H9 (cell line): ENCODE measurements around the gene FBXL7. TPM values are rescaled to one million over a fixed set of nuclear protein-coding genes. Genes with fewer than 3 reads are reported as not detected.

Experiments
- DNase-seq: peaks from one replicate; pipeline ENCODE4 v3.0.0-alpha.2; 2017
- H2AFZ ChIP-seq: one replicate; pipeline ENCODE4 v1.6.1; 2013; ENCODE audit warnings: mild to moderate bottlenecking, low read length, control low read depth, moderate library complexity
- H2AK5ac ChIP-seq: 2 replicates; pipeline ENCODE4 v1.6.1; 2013; ENCODE audit warnings: low read length, control low read depth, mixed read lengths; ENCODE audit not compliant: insufficient read length
- H2BK120ac ChIP-seq: one replicate; pipeline ENCODE4 v1.6.1; 2013; ENCODE audit warnings: low read depth, mild to moderate bottlenecking, low read length, control low read depth, inconsistent platforms; ENCODE audit not compliant: poor library complexity, severe bottlenecking
- H2BK12ac ChIP-seq: 2 replicates; pipeline ENCODE4 v1.6.1; 2013; ENCODE audit warnings: low read length, control low read depth, mixed read lengths, low read depth; ENCODE audit not compliant: insufficient read length
- H2BK15ac ChIP-seq: 2 replicates; pipeline ENCODE4 v1.6.1; 2013; ENCODE audit warnings: low read depth, low read length, control low read depth
- H2BK20ac ChIP-seq: one replicate; pipeline ENCODE4 v1.6.1; 2013; ENCODE audit warnings: low read depth, mild to moderate bottlenecking, low read length, control low read depth, inconsistent platforms; ENCODE audit not compliant: poor library complexity, severe bottlenecking
- H2BK5ac ChIP-seq: 2 replicates; pipeline ENCODE4 v1.6.1; 2013; ENCODE audit warnings: low read length, control low read depth, mixed read lengths; ENCODE audit not compliant: insufficient read length
- H3K14ac ChIP-seq: 2 replicates; pipeline ENCODE4 v1.6.1; 2013; ENCODE audit warnings: low read length, control low read depth; ENCODE audit not compliant: insufficient read depth
- H3K18ac ChIP-seq: 2 replicates; pipeline ENCODE4 v1.6.1; 2013; ENCODE audit warnings: low read depth, mild to moderate bottlenecking, mixed read lengths, low read length, control low read depth; ENCODE audit not compliant: insufficient read length
- H3K23ac ChIP-seq: 2 replicates; pipeline ENCODE4 v1.6.1; 2013; ENCODE audit warnings: low read length, control low read depth, mixed read lengths, low read depth; ENCODE audit not compliant: insufficient read length
- H3K23me2 ChIP-seq: 2 replicates; pipeline ENCODE4 v1.6.1; 2013; ENCODE audit warnings: low read depth, mild to moderate bottlenecking, mixed read lengths, low read length, control low read depth; ENCODE audit not compliant: insufficient read length, poor library complexity, severe bottlenecking
- H3K27ac ChIP-seq: 2 replicates; pipeline ENCODE4 v1.5.1; 2013; ENCODE audit warnings: low read length, control low read depth, mixed read lengths, low read depth; ENCODE audit not compliant: insufficient read length
- H3K27me3 ChIP-seq: 2 replicates; pipeline ENCODE4 v1.6.1; 2013; ENCODE audit warnings: low read length, control low read depth, inconsistent platforms; ENCODE audit not compliant: insufficient read depth
- H3K4ac ChIP-seq: 2 replicates; pipeline ENCODE4 v1.6.1; 2013; ENCODE audit warnings: low read depth, mild to moderate bottlenecking, control low read depth, inconsistent platforms, low read length, moderate library complexity
- H3K4me1 ChIP-seq: 2 replicates; pipeline ENCODE4 v1.6.1; 2013; ENCODE audit warnings: low read length, control low read depth, inconsistent platforms; ENCODE audit not compliant: insufficient read depth
- H3K4me2 ChIP-seq: 2 replicates; pipeline ENCODE4 v1.6.1; 2013; ENCODE audit warnings: low read length, control low read depth, mixed read lengths; ENCODE audit not compliant: insufficient read length, insufficient read depth
- H3K56ac ChIP-seq: 2 replicates; pipeline ENCODE4 v1.6.1; 2013; ENCODE audit warnings: low read depth, mild to moderate bottlenecking, mixed read lengths, low read length, control low read depth; ENCODE audit not compliant: insufficient read length
- H3K79me1 ChIP-seq: 2 replicates; pipeline ENCODE4 v1.6.1; 2013; ENCODE audit warnings: low read depth, mild to moderate bottlenecking, moderate library complexity, low read length, control low read depth, inconsistent platforms; ENCODE audit not compliant: insufficient read depth, poor library complexity, severe bottlenecking
- H3K79me2 ChIP-seq: 2 replicates; pipeline ENCODE4 v1.6.1; 2013; ENCODE audit warnings: low read length, control low read depth, inconsistent platforms; ENCODE audit not compliant: insufficient read depth
- H3K9ac ChIP-seq: 2 replicates; pipeline ENCODE4 v1.6.1; 2013; ENCODE audit warnings: low read length, control low read depth, mixed read lengths; ENCODE audit not compliant: insufficient read length; ENCODE audit errors: extremely low read depth
- H3K9me3 ChIP-seq: one replicate; pipeline ENCODE4 v1.6.1; 2013; ENCODE audit warnings: low read depth, low read length, inconsistent platforms; ENCODE audit not compliant: control insufficient read depth
- H3T11ph ChIP-seq: one replicate; pipeline ENCODE4 v1.6.1; 2013; ENCODE audit warnings: mild to moderate bottlenecking, low read length, control low read depth, inconsistent platforms
- H4K20me1 ChIP-seq: one replicate; pipeline ENCODE4 v1.6.1; 2013; ENCODE audit not compliant: control insufficient read depth, insufficient read length, insufficient read depth
- H4K5ac ChIP-seq: 2 replicates; pipeline ENCODE4 v1.6.1; 2013; ENCODE audit warnings: low read depth, mild to moderate bottlenecking, mixed read lengths, low read length, control low read depth; ENCODE audit not compliant: insufficient read length
- H4K8ac ChIP-seq: replicated peaks from 2 replicates; pipeline ENCODE4 v1.6.1; 2013; ENCODE audit warnings: low read length, control low read depth, mixed read lengths, low read depth; ENCODE audit not compliant: insufficient read length
- H4K91ac ChIP-seq: 2 replicates; pipeline ENCODE4 v1.6.1; 2013; ENCODE audit warnings: low read depth, mild to moderate bottlenecking, moderate library complexity, mixed read lengths, low read length, control low read depth; ENCODE audit not compliant: insufficient read length
- H3K27ac Mint-ChIP-seq, 3 experiments: 2 replicates in 2 of 3; 3 replicates in 1 of 3; pipeline ENCODE4 v1.8.0; 2020 to 2021; ENCODE audit warnings: mixed read lengths in 3 of 3, mild to moderate bottlenecking in 1 of 3, moderate library complexity in 1 of 3
- H3K27me3 Mint-ChIP-seq: 2 replicates; pipeline ENCODE4 v1.8.0; 2021; ENCODE audit warnings: low read depth, mild to moderate bottlenecking, moderate library complexity, mixed read lengths
- H3K36me3 Mint-ChIP-seq, 3 experiments: 2 replicates in 2 of 3; 3 replicates in 1 of 3; pipeline ENCODE4 v1.8.0; 2020 to 2021; ENCODE audit warnings: low read depth in 3 of 3, mixed read lengths in 3 of 3; ENCODE audit not compliant: insufficient read depth in 1 of 3
- H3K4me1 Mint-ChIP-seq, 2 experiments: 2 replicates each; pipeline ENCODE4 v1.8.0; 2020; ENCODE audit warnings: mixed read lengths in 2 of 2
- H3K4me3 Mint-ChIP-seq, 2 experiments: 2 replicates in 1 of 2; 3 replicates in 1 of 2; pipeline ENCODE4 v1.8.0; 2020 to 2021; ENCODE audit warnings: mild to moderate bottlenecking in 2 of 2, mixed read lengths in 2 of 2, moderate library complexity in 1 of 2
- H3K9me3 Mint-ChIP-seq, 2 experiments: 2 replicates in 1 of 2; 3 replicates in 1 of 2; pipeline ENCODE4 v1.8.0; 2020; ENCODE audit warnings: mild to moderate bottlenecking in 2 of 2, mixed read lengths in 2 of 2, moderate library complexity in 1 of 2
- CTCF ChIP-seq: fragments of 200-600 bp; sonication (generic); conservative IDR thresholded peaks from 3 replicates; pipeline ENCODE4 v1.8.0; 2021; ENCODE audit warnings: antibody characterized with exemption, mild to moderate bottlenecking
- WGBS: extraction: QIAGEN DNeasy Blood & Tissue Kit; methylation state at CpG from one replicate; pipeline ENCODE4 v1.1.7; 2013; ENCODE audit warnings: missing lambda C conversion rate, low lambda C conversion rate, mixed read lengths; ENCODE audit not compliant: insufficient read length; ENCODE audit errors: extremely low coverage; 5-methylcytosine and 5-hydroxymethylcytosine counted together
- total RNA-seq: library from RNA; stranded (reverse); gene quantifications from 2 replicates; pipeline ENCODE4 v1.2.1, GENCODE V29; 2021

The FBXL7 gene
- total RNA-seq, 1 experiment from 2014 or later = 14.6 TPM

GRCh38 chr5:15637345-15637744 lies 137.4 kb downstream of the FBXL7 start:
- no peak overlapping the region for H2AK5ac ChIP-seq

More at GRCh38 chr5:15637345-15637744, 137.4 kb downstream of the FBXL7 start:
- Histone ChIP-seq H3K18ac (no peak overlapping the region), H3K27me3 (no peaks in the 10 kb centered on the region), H3K4me2 (no peak overlapping the region), H4K8ac (no peak overlapping the region), H4K91ac (no peak overlapping the region), H3T11ph (no peak overlapping the region), H3K9ac (no peak overlapping the region), H2BK120ac (no peak overlapping the region), H3K56ac (no peak overlapping the region), H3K4me1 (no peaks in the 10 kb centered on the region), H3K4ac (no peak overlapping the region), H3K9me3 (no peaks in the 10 kb centered on the region), H2BK15ac (no peak overlapping the region), H4K5ac (no peak overlapping the region), H2BK20ac (no peak overlapping the region), H2AFZ (no peak overlapping the region), H2BK12ac (no peak overlapping the region), H3K27ac (no peak overlapping the region), H3K14ac (no peak overlapping the region), H3K23ac (no peak overlapping the region), H2BK5ac (no peak overlapping the region), H3K79me1 (no peaks in the 10 kb centered on the region), H3K23me2 (no peaks in the 10 kb centered on the region), H3K79me2 (no peaks in the 10 kb centered on the region; the same call in 1 of the 2 replicates), H4K20me1 (no peaks in the 10 kb centered on the region)
- H3K27ac Mint-ChIP-seq = no peak overlapping the region
- no peak for DNase-seq
- H3K36me3 Mint-ChIP-seq = peaks cover 0 to 3% (median 2%) of the 10 kb centered on the region in 3 experiments; a peak in 6 of 7 replicates
- TF ChIP-seq CTCF = no peak
- WGBS = no CpG with 5 or more reads among the region's 1 CpG
- peaks cover 4 to 10% of the 10 kb centered on the region in 2 experiments for H3K4me1 Mint-ChIP-seq
- peaks cover 0 to 2% of the 10 kb centered on the region in 2 experiments; a peak in 1 of 5 replicates for H3K9me3 Mint-ChIP-seq
- no peaks in the 10 kb centered on the region for H3K27me3 Mint-ChIP-seq
- no peak overlapping the region for H3K4me3 Mint-ChIP-seq
